HEK293T (cell line): ENCODE data around the gene PCDHGA12.

ENCODE experiments used
- ARNT ChIP-seq: fragments of 450-650 bp; IDR thresholded peaks from 2 replicates; pipeline ENCODE4 v1.6.1; 2017; ENCODE audit warnings: mild to moderate bottlenecking
- BHLHE40 ChIP-seq: fragments of 450-650 bp; IDR thresholded peaks from 2 replicates; pipeline ENCODE4 v1.6.1; 2016; ENCODE audit warnings: mild to moderate bottlenecking, moderate library complexity, borderline replicate concordance
- CTBP1 ChIP-seq: fragments of 450-650 bp; IDR thresholded peaks from 2 replicates; pipeline ENCODE4 v1.6.1; 2016; ENCODE audit warnings: borderline replicate concordance
- FOXA1 ChIP-seq: fragments of 450-650 bp; IDR thresholded peaks from 2 replicates; pipeline ENCODE4 v1.6.1; 2016; ENCODE audit warnings: mild to moderate bottlenecking
- FOXK2 ChIP-seq: fragments of 450-650 bp; IDR thresholded peaks from 2 replicates; pipeline ENCODE4 v1.6.1; 2016; ENCODE audit warnings: mild to moderate bottlenecking
- FOXM1 ChIP-seq: fragments of 450-650 bp; IDR thresholded peaks from 2 replicates; pipeline ENCODE4 v1.6.1; 2017; ENCODE audit warnings: mild to moderate bottlenecking, borderline replicate concordance
- HDGF ChIP-seq: fragments of 450-650 bp; IDR thresholded peaks from 2 replicates; pipeline ENCODE4 v1.6.1; 2017; ENCODE audit warnings: antibody characterized with exemption, borderline replicate concordance
- L3MBTL2 ChIP-seq: fragments of 450-650 bp; conservative IDR thresholded peaks from 2 replicates; pipeline ENCODE4 v1.6.1; 2016; ENCODE audit warnings: mild to moderate bottlenecking
- NFRKB ChIP-seq: fragments of 450-650 bp; IDR thresholded peaks from 2 replicates; pipeline ENCODE4 v1.6.1; 2016; ENCODE audit warnings: mild to moderate bottlenecking, moderate library complexity
- SP1 ChIP-seq: fragments of 450-650 bp; IDR thresholded peaks from 2 replicates; pipeline ENCODE4 v1.6.1; 2017
- SUZ12 ChIP-seq: fragments of 450-650 bp; IDR thresholded peaks from 2 replicates; pipeline ENCODE4 v1.6.1; 2016; ENCODE audit warnings: mild to moderate bottlenecking
- TARDBP ChIP-seq: fragments of 450-650 bp; IDR thresholded peaks from 2 replicates; pipeline ENCODE4 v1.6.1; 2016
- ZNF384 ChIP-seq: fragments of 450-650 bp; IDR thresholded peaks from 2 replicates; pipeline ENCODE4 v1.6.1; 2016
- TF ChIP-seq, protein P1 (sequence below): fragments of 450-650 bp; IDR thresholded peaks from 2 replicates; pipeline ENCODE4 v1.6.1; 2016

DNA sequence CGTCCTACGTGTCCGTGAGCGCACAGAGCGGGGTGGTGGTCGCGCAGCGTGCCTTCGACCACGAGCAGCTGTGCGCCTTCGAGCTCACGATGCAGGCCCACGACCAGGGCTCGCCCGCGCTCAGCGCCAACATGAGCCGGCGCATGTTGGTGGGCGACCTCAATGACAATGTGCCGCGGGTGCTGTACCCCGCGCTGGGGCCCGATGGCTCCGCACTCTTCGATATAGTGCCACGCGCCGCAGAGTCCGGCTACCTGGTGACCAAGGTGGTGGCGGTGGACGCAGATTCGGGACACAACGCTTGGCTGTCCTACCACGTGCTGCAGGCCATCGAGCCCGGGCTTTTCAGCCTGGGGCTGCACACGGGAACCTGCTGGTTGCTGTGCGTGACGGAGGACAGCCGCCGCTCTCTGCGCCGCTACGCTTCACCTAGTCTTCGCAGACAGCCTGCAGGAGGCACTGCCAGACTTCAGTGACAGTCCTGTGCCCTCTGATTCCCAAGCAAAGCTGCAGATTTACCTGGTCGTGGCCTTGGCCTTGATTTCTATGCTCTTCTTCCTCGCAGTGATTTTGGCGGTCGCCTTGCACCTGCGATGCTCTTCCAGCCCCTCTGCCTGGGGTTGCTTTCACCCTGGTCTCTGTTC lies 2.4 kb upstream of the PCDHGA12 start:
- TF ChIP-seq SUZ12 = no peak
- TF ChIP-seq, protein P1, sequence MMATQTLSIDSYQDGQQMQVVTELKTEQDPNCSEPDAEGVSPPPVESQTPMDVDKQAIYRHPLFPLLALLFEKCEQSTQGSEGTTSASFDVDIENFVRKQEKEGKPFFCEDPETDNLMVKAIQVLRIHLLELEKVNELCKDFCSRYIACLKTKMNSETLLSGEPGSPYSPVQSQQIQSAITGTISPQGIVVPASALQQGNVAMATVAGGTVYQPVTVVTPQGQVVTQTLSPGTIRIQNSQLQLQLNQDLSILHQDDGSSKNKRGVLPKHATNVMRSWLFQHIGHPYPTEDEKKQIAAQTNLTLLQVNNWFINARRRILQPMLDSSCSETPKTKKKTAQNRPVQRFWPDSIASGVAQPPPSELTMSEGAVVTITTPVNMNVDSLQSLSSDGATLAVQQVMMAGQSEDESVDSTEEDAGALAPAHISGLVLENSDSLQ = no peak
- no peak for TF ChIP-seq FOXM1
- no peak for TF ChIP-seq L3MBTL2
- no peak for TF ChIP-seq SP1
- TF ChIP-seq FOXA1 = no peak
- TF ChIP-seq NFRKB = no peak
- no peak for TF ChIP-seq CTBP1
- TF ChIP-seq ARNT = no peak
- TF ChIP-seq HDGF = no peak
- no peak for TF ChIP-seq FOXK2
- no peak for TF ChIP-seq BHLHE40
- no peak for TF ChIP-seq ZNF384
- no peak for TF ChIP-seq TARDBP
